NOMO-1 treated with DMSO at 0.1 percent for 48 hours (cell line): ENCODE results near the gene IDI1.
"Not testable (repeated sequence)": the region's sequence is repeated elsewhere in the genome, so short reads cannot be mapped to it uniquely, and the experiment has no call there.

Source experiments
- DNase-seq: peaks from one replicate; lab custom pipeline; 2025; ENCODE audit not compliant: unreplicated experiment; lab: John Stamatoyannopoulos, UW

Gene IDI1

GRCh38 chr10:1036341-1036791 lies 12.6 kb downstream of the IDI1 start:
- no peak for DNase-seq

- no peak for DNase-seq
These were observed 13.7 kb downstream of the IDI1 start for GRCh38 chr10:1035201-1035600.

GRCh38 chr10:1034758-1035157 lies 14.2 kb downstream of the IDI1 start:
- DNase-seq = no peak

GRCh38 chr10:1033601-1034000 lies 15.3 kb downstream of the IDI1 start:
- no peak for DNase-seq

- DNase-seq = no peak
These were observed 19.1 kb downstream of the IDI1 start for GRCh38 chr10:1029838-1030237.

- no peak for DNase-seq
These were observed 22.3 kb downstream of the IDI1 start for GRCh38 chr10:1026578-1026977.

- DNase-seq = no peak
These were observed 23.2 kb downstream of the IDI1 start, which contains the start of gene IDI2 for GRCh38 chr10:1025683-1026082. TSS of gene IDI2 (minus strand) at chr10:1025859. CDS start at chr10:1024723, 1,136 bp downstream.

GRCh38 chr10:1024103-1024502 lies 24.8 kb downstream of the IDI1 start:
- no peak for DNase-seq

- no peak for DNase-seq
These were observed 26.5 kb downstream of the IDI1 start for GRCh38 chr10:1022413-1022812.

GRCh38 chr10:1020958-1021357 lies 28.0 kb downstream of the IDI1 start:
- DNase-seq = no peak

- DNase-seq = no peak
These were observed 28.5 kb downstream of the IDI1 start for GRCh38 chr10:1020460-1020859.

- DNase-seq = no peak
These were observed 29.6 kb downstream of the IDI1 start for GRCh38 chr10:1019362-1019761.

- no peak for DNase-seq
These were observed 33.2 kb downstream of the IDI1 start for GRCh38 chr10:1015688-1016087.

- no peak for DNase-seq
These were observed 37.2 kb downstream of the IDI1 start for GRCh38 chr10:1011696-1012095.

- no peak for DNase-seq
These were observed 38.2 kb downstream of the IDI1 start for GRCh38 chr10:1010703-1011102.

- DNase-seq = not testable (repeated sequence)
These were observed 39.0 kb downstream of the IDI1 start for GRCh38 chr10:1009947-1010346.

- no peak for DNase-seq
These were observed 39.8 kb downstream of the IDI1 start for GRCh38 chr10:1009071-1009494.

GRCh38 chr10:1007583-1007982 lies 41.3 kb downstream of the IDI1 start:
- DNase-seq = no peak

GRCh38 chr10:1006573-1006972 lies 42.3 kb downstream of the IDI1 start:
- DNase-seq = no peak

- no peak for DNase-seq
These were observed 44.8 kb downstream of the IDI1 start for GRCh38 chr10:1003884-1004670.

GRCh38 chr10:1002425-1003006 lies 46.4 kb downstream of the IDI1 start:
- DNase-seq = no peak

- DNase-seq = no peak
These were observed 51.5 kb downstream of the IDI1 start for GRCh38 chr10:997266-998022.
